ENCODE data around the gene HPN. TPM values are rescaled to one million over a fixed set of nuclear protein-coding genes. Genes with fewer than 3 reads are reported as not detected.
A peak's percentile ranks its signal among the peaks of the same experiment; 100 is the strongest.

HPN gene
- total and polyA plus RNA-seq, 2 experiments from 2014 or later: 14.0 to 17.4 TPM

DNA sequence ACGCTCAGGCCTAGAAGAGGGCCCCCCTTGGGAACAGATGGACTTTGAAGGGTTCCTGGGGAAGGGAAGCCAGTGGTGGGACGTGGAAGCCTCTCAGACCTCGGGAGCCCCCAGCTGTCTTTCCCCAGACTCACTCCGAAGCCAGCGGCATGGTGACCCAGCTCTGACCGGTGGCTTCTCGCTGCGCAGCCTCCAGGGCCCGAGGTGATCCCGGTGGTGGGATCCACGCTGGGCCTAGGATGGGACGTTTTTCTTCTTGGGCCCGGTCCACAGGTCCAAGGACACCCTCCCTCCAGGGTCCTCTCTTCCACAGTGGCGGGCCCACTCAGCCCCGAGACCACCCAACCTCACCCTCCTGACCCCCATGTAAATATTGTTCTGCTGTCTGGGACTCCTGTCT is 24.6 kb downstream of the HPN start:
- DNase-seq (ENCODE audit: low spot score): no peak
- H3K4me2 ChIP-seq: no peak overlapping the region
- Mint-ChIP-seq H3K9me3 (peaks cover 5% of the 10 kb centered on the region; the same call in 1 of the 3 replicates), H3K27ac (no peak overlapping the region), H3K4me3 (no peak overlapping the region), H3K4me1 (peaks cover 29% of the 10 kb centered on the region), H3K27me3 (ENCODE audit: insufficient read depth, low read depth, poor library complexity) (peaks cover 30% of the 10 kb centered on the region), H3K36me3 (ENCODE audit: low read depth) (no peaks in the 10 kb centered on the region; the same call in 2 of the 3 replicates)
- no peaks in the 10 kb centered on the region for H3K79me2 ChIP-seq (replicated peaks; ENCODE audit: insufficient read depth)
- H3K27me3 ChIP-seq (ENCODE audit: insufficient read depth): peaks cover 6% of the 10 kb centered on the region; the same call in 1 of the 2 replicates
- H3K27ac ChIP-seq (ENCODE audit: low read depth): peak overlapping the region; percentile 46; the same call in 1 of the 2 replicates
- H4K20me1 ChIP-seq (replicated peaks; ENCODE audit: insufficient read depth): no peaks in the 10 kb centered on the region
- no peaks in the 10 kb centered on the region for H3K36me3 ChIP-seq (ENCODE audit: insufficient read depth)
- no peak overlapping the region for H2AFZ ChIP-seq
- ATAC-seq: no peak
- 0 out of 2 replicates have a peak, but pooled peaks cover 4% of the 10 kb centered on the region for H3K9me2 ChIP-seq (ENCODE audit: insufficient read depth)
- H3F3A ChIP-seq (replicated peaks; ENCODE audit: low read depth): peaks cover 18% of the 10 kb centered on the region; the same call in 1 of the 2 replicates
- TF ChIP-seq CREB1 (CRISPR knock-in tag; IDR thresholded peaks at IDR 0.05; ENCODE audit: low read depth) (no peak), EZH2 (IDR thresholded peaks at IDR 0.05; ENCODE audit: low read depth, unreplicated experiment) (no peak), EZH2phosphoT487 (IDR thresholded peaks at IDR 0.05; ENCODE audit: unreplicated experiment) (no peak), POLR2AphosphoS5 (IDR thresholded peaks at IDR 0.05; ENCODE audit: low read depth) (no peak), ZNF331 (CRISPR knock-in tag; IDR thresholded peaks at IDR 0.05; ENCODE audit: low read depth) (no peak), ZNF114 (CRISPR knock-in tag; IDR thresholded peaks at IDR 0.05) (no peak), JUNB (IDR thresholded peaks at IDR 0.05; ENCODE audit: unreplicated experiment) (no peak), STAT1 (IDR thresholded peaks at IDR 0.05; ENCODE audit: unreplicated experiment) (no peak), NANOG (IDR thresholded peaks at IDR 0.05; ENCODE audit: borderline replicate concordance) (no peak)
- TF ChIP-seq, protein P1, sequence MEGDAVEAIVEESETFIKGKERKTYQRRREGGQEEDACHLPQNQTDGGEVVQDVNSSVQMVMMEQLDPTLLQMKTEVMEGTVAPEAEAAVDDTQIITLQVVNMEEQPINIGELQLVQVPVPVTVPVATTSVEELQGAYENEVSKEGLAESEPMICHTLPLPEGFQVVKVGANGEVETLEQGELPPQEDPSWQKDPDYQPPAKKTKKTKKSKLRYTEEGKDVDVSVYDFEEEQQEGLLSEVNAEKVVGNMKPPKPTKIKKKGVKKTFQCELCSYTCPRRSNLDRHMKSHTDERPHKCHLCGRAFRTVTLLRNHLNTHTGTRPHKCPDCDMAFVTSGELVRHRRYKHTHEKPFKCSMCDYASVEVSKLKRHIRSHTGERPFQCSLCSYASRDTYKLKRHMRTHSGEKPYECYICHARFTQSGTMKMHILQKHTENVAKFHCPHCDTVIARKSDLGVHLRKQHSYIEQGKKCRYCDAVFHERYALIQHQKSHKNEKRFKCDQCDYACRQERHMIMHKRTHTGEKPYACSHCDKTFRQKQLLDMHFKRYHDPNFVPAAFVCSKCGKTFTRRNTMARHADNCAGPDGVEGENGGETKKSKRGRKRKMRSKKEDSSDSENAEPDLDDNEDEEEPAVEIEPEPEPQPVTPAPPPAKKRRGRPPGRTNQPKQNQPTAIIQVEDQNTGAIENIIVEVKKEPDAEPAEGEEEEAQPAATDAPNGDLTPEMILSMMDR (conservative IDR thresholded peaks at IDR 0.05; ENCODE audit: low read depth in 2 of 2): no peak
- TF ChIP-seq, protein P2, sequence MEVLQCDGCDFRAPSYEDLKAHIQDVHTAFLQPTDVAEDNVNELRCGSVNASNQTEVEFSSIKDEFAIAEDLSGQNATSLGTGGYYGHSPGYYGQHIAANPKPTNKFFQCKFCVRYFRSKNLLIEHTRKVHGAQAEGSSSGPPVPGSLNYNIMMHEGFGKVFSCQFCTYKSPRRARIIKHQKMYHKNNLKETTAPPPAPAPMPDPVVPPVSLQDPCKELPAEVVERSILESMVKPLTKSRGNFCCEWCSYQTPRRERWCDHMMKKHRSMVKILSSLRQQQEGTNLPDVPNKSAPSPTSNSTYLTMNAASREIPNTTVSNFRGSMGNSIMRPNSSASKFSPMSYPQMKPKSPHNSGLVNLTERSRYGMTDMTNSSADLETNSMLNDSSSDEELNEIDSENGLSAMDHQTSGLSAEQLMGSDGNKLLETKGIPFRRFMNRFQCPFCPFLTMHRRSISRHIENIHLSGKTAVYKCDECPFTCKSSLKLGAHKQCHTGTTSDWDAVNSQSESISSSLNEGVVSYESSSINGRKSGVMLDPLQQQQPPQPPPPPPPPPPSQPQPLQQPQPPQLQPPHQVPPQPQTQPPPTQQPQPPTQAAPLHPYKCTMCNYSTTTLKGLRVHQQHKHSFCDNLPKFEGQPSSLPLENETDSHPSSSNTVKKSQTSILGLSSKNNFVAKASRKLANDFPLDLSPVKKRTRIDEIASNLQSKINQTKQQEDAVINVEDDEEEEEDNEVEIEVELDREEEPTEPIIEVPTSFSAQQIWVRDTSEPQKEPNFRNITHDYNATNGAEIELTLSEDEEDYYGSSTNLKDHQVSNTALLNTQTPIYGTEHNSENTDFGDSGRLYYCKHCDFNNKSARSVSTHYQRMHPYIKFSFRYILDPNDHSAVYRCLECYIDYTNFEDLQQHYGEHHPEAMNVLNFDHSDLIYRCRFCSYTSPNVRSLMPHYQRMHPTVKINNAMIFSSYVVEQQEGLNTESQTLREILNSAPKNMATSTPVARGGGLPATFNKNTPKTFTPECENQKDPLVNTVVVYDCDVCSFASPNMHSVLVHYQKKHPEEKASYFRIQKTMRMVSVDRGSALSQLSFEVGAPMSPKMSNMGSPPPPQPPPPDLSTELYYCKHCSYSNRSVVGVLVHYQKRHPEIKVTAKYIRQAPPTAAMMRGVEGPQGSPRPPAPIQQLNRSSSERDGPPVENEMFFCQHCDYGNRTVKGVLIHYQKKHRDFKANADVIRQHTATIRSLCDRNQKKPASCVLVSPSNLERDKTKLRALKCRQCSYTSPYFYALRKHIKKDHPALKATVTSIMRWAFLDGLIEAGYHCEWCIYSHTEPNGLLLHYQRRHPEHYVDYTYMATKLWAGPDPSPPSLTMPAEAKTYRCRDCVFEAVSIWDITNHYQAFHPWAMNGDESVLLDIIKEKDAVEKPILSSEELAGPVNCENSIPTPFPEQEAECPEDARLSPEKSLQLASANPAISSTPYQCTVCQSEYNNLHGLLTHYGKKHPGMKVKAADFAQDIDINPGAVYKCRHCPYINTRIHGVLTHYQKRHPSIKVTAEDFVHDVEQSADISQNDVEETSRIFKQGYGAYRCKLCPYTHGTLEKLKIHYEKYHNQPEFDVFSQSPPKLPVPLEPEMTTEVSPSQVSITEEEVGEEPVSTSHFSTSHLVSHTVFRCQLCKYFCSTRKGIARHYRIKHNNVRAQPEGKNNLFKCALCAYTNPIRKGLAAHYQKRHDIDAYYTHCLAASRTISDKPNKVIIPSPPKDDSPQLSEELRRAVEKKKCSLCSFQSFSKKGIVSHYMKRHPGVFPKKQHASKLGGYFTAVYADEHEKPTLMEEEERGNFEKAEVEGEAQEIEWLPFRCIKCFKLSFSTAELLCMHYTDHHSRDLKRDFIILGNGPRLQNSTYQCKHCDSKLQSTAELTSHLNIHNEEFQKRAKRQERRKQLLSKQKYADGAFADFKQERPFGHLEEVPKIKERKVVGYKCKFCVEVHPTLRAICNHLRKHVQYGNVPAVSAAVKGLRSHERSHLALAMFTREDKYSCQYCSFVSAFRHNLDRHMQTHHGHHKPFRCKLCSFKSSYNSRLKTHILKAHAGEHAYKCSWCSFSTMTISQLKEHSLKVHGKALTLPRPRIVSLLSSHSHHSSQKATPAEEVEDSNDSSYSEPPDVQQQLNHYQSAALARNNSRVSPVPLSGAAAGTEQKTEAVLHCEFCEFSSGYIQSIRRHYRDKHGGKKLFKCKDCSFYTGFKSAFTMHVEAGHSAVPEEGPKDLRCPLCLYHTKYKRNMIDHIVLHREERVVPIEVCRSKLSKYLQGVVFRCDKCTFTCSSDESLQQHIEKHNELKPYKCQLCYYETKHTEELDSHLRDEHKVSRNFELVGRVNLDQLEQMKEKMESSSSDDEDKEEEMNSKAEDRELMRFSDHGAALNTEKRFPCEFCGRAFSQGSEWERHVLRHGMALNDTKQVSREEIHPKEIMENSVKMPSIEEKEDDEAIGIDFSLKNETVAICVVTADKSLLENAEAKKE (CRISPR knock-in tag; IDR thresholded peaks at IDR 0.05): no peak
- TF ChIP-seq, protein P3, sequence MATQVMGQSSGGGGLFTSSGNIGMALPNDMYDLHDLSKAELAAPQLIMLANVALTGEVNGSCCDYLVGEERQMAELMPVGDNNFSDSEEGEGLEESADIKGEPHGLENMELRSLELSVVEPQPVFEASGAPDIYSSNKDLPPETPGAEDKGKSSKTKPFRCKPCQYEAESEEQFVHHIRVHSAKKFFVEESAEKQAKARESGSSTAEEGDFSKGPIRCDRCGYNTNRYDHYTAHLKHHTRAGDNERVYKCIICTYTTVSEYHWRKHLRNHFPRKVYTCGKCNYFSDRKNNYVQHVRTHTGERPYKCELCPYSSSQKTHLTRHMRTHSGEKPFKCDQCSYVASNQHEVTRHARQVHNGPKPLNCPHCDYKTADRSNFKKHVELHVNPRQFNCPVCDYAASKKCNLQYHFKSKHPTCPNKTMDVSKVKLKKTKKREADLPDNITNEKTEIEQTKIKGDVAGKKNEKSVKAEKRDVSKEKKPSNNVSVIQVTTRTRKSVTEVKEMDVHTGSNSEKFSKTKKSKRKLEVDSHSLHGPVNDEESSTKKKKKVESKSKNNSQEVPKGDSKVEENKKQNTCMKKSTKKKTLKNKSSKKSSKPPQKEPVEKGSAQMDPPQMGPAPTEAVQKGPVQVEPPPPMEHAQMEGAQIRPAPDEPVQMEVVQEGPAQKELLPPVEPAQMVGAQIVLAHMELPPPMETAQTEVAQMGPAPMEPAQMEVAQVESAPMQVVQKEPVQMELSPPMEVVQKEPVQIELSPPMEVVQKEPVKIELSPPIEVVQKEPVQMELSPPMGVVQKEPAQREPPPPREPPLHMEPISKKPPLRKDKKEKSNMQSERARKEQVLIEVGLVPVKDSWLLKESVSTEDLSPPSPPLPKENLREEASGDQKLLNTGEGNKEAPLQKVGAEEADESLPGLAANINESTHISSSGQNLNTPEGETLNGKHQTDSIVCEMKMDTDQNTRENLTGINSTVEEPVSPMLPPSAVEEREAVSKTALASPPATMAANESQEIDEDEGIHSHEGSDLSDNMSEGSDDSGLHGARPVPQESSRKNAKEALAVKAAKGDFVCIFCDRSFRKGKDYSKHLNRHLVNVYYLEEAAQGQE (IDR thresholded peaks at IDR 0.05; ENCODE audit: unreplicated experiment): no peak
- TF ChIP-seq, protein P4, sequence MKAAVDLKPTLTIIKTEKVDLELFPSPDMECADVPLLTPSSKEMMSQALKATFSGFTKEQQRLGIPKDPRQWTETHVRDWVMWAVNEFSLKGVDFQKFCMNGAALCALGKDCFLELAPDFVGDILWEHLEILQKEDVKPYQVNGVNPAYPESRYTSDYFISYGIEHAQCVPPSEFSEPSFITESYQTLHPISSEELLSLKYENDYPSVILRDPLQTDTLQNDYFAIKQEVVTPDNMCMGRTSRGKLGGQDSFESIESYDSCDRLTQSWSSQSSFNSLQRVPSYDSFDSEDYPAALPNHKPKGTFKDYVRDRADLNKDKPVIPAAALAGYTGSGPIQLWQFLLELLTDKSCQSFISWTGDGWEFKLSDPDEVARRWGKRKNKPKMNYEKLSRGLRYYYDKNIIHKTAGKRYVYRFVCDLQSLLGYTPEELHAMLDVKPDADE (IDR thresholded peaks at IDR 0.05): no peak
- H3K4me1 ChIP-seq (ENCODE audit: insufficient read depth): peaks cover 20% of the 10 kb centered on the region
- no peak overlapping the region for H3K4me3 ChIP-seq

All from GM23338 (cell line).